Smooth muscle cell (in vitro differentiated cells): ENCODE data around the gene FBXL14. TPM values are rescaled to one million over a fixed set of nuclear protein-coding genes. Genes with fewer than 3 reads are reported as not detected.

Experiments used
- DNase-seq: peaks from one replicate; lab custom pipeline; 2025; ENCODE audit not compliant: unreplicated experiment; lab: John Stamatoyannopoulos, UW
- H2AFZ ChIP-seq: fragments of 200-600 bp; sonication (generic); 2 replicates; pipeline ENCODE4 v1.6.0; 2016; ENCODE audit warnings: antibody characterized with exemption, low read depth, mild to moderate bottlenecking
- H3F3A ChIP-seq: fragments of 200-600 bp; sonication (generic); 2 replicates; pipeline ENCODE4 v1.6.0; 2017; ENCODE audit warnings: antibody characterized with exemption, low read depth
- H3K27ac ChIP-seq: fragments of 200-600 bp; sonication (generic); 2 replicates; pipeline ENCODE4 v1.5.1; 2016; ENCODE audit warnings: low read depth, mild to moderate bottlenecking
- H3K27me3 ChIP-seq: fragments of 200-600 bp; sonication (generic); 2 replicates; pipeline ENCODE4 v1.6.1; 2016; ENCODE audit warnings: low read depth, mild to moderate bottlenecking
- H3K36me3 ChIP-seq: fragments of 200-600 bp; sonication (generic); 2 replicates; pipeline ENCODE4 v1.5.1; 2016; ENCODE audit warnings: low read depth
- H3K4me1 ChIP-seq: fragments of 200-600 bp; sonication (generic); 2 replicates; pipeline ENCODE4 v1.5.1; 2016; ENCODE audit warnings: low read depth
- H3K4me2 ChIP-seq: fragments of 200-600 bp; sonication (generic); 2 replicates; pipeline ENCODE4 v1.6.0; 2016; ENCODE audit warnings: mild to moderate bottlenecking
- H3K4me3 ChIP-seq: fragments of 200-600 bp; sonication (generic); 2 replicates; pipeline ENCODE4 v1.5.1; 2016; ENCODE audit warnings: mild to moderate bottlenecking
- H3K79me2 ChIP-seq: fragments of 200-600 bp; sonication (generic); 2 replicates; pipeline ENCODE4 v1.6.0; 2016; ENCODE audit warnings: low read depth, mild to moderate bottlenecking
- H3K9ac ChIP-seq: fragments of 200-600 bp; sonication (generic); 2 replicates; pipeline ENCODE4 v1.6.0; 2016; ENCODE audit warnings: low read depth
- H3K9me3 ChIP-seq: fragments of 200-600 bp; sonication (generic); replicated peaks from 2 replicates; pipeline ENCODE4 v1.5.1; 2016; ENCODE audit warnings: low read depth
- H4K20me1 ChIP-seq: fragments of 200-600 bp; sonication (generic); 2 replicates; pipeline ENCODE4 v1.6.0; 2016; ENCODE audit warnings: low read depth
- WGBS: methylation state at CpG from one replicate; pipeline ENCODE4 v1.1.7; 2016; ENCODE audit warnings: low lambda C conversion rate; 5-methylcytosine and 5-hydroxymethylcytosine counted together
- polyA plus RNA-seq: library from polyadenylated mRNA; unstranded; fragments of >200 nt; fragmentation: Nextera tagmentation; extraction: Ambion mirVana; gene quantifications from 2 replicates; pipeline ENCODE4 v1.2.1, GENCODE V29; 2016
- total RNA-seq: library from RNA; depleted of rRNA; stranded (reverse); fragments of >200 nt; gene quantifications from 2 replicates; pipeline ENCODE4 v1.2.3, GENCODE V29; 2014
- TF ChIP-seq, protein P1 (sequence below): fragments of 200-600 bp; sonication (generic); IDR thresholded peaks from 2 replicates; pipeline ENCODE4 v1.5.1; 2017; ENCODE audit warnings: borderline replicate concordance, mild to moderate bottlenecking, antibody characterized with exemption; ENCODE audit not compliant: insufficient read depth, poor library complexity, severe bottlenecking

The FBXL14 gene
- total and polyA plus RNA-seq, 2 experiments from 2014 or later = 5.0 to 9.3 TPM

DNA sequence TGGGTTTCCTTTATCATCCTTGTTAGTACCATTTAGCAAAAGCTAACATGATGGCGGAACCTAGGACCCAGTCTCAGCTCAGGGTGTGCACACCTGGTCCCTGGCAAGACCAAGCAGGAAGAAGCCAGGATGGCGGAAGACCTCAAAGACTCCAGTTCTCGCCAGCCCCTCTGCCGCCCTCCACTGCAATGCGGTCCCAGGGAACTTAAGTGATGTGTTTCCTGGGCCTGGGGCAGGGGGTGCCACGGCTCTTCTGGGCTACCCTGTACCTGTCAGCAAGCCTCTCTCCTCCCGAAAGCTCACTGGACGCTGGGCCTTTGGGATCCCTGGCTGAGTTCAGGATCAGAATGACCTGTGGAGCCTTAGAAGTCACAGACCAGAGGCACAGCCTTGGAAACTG lies 71.3 kb downstream of the FBXL14 start:
- H3K27me3 ChIP-seq = peaks cover 12% of the 10 kb centered on the region
- 93% methylated on average over 8 of the region's 8 CpGs for WGBS
- H3K4me3 ChIP-seq = no peak overlapping the region
- no peak overlapping the region for H3K4me2 ChIP-seq
- no peaks in the 10 kb centered on the region for H3K9me3 ChIP-seq
- H2AFZ ChIP-seq = no peak overlapping the region
- H3K79me2 ChIP-seq = no peaks in the 10 kb centered on the region
- no peak overlapping the region for H3K9ac ChIP-seq
- no peaks in the 10 kb centered on the region for H4K20me1 ChIP-seq
- peaks cover 12% of the 10 kb centered on the region for H3K4me1 ChIP-seq
- TF ChIP-seq, protein P1, sequence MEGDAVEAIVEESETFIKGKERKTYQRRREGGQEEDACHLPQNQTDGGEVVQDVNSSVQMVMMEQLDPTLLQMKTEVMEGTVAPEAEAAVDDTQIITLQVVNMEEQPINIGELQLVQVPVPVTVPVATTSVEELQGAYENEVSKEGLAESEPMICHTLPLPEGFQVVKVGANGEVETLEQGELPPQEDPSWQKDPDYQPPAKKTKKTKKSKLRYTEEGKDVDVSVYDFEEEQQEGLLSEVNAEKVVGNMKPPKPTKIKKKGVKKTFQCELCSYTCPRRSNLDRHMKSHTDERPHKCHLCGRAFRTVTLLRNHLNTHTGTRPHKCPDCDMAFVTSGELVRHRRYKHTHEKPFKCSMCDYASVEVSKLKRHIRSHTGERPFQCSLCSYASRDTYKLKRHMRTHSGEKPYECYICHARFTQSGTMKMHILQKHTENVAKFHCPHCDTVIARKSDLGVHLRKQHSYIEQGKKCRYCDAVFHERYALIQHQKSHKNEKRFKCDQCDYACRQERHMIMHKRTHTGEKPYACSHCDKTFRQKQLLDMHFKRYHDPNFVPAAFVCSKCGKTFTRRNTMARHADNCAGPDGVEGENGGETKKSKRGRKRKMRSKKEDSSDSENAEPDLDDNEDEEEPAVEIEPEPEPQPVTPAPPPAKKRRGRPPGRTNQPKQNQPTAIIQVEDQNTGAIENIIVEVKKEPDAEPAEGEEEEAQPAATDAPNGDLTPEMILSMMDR = no peak
- no peaks in the 10 kb centered on the region for H3F3A ChIP-seq
- no peak overlapping the region for H3K27ac ChIP-seq
- no peak for DNase-seq
- no peaks in the 10 kb centered on the region for H3K36me3 ChIP-seq

DNA sequence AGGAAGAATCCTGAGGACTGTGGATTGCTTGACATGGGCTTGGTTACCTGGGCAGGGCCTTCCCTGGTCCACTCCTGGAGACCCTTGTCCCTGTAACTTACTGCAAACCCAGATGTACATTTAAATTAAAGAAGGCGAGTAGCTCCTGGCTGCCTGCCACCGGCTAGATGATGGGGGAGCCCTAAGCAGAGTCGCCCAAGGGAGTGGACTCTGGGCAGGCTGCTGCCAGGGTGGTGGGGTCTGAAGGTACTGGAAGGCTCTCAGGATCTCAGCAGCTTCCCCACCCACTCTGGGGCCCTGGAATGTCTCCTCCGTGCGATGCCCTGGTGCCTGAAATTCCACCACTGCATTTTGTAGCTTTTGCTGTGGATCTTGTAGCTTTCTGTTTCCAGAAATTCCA lies 74.7 kb downstream of the FBXL14 start:
- Histone ChIP-seq H3K27ac (peak overlapping the region; percentile 58), H3K4me1 (peaks cover 12% of the 10 kb centered on the region), H3K9me3 (peaks cover 4% of the 10 kb centered on the region), H3K4me3 (no peak overlapping the region), H2AFZ (no peak overlapping the region), H3K4me2 (peak overlapping the region; percentile 57), H3K27me3 (peaks cover 7% of the 10 kb centered on the region), H4K20me1 (no peaks in the 10 kb centered on the region), H3K9ac (peak overlapping the region; percentile 43), H3K36me3 (peaks cover 8% of the 10 kb centered on the region), H3K79me2 (no peaks in the 10 kb centered on the region), H3F3A (no peaks in the 10 kb centered on the region)
- DNase-seq = no peak
- 63% methylated on average over 5 of the region's 5 CpGs for WGBS
- TF ChIP-seq, protein P1 = no peak

DNA sequence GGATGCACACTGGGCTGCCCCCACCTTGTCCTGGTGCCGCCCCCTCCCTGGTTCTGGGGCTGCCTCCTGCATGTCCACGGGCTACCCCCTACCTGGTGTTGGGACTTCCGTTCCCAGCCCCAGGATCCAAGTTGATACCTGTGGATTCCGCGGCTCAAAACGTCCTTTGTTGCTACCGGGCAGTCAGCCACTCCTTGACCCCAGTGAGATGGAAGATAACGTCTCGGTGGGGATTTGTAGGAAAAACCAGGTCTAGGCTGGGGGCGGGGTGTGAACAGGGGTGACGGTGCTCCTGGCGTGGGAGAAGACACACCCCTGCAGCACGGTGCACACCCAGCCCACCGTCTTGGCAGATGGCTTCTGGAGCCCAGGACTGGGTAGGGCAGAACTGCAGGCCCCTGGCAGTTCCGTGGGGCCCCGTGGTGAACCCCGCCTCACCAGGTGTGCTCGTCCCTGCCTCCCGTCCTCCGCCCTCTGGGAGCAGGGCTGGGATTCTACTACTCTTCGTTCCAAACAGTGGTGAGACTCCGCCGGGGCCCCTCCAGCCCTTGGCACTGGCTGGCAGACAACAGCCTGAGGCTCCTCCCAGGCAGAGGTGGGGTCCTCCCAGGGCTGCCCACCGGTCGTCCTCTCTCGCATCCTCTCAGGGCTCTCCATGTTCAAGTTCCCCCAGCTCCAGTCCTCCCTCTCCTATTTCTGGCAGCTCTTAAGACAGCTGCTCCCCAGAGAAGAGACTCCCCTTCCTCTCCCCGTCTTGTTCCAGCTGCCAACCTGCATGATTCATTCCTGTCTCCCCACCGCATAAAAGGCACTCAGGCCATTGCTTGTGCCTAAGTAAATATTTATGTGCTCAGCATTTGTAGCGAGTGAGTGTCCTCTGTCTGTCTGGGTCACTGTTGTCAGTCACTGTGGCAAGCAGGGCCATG lies 75.5 kb downstream of the FBXL14 start:
- peak overlapping the region; percentile 58 for H3K27ac ChIP-seq
- no peaks in the 10 kb centered on the region for H3K27me3 ChIP-seq
- H3K36me3 ChIP-seq = peaks cover 8% of the 10 kb centered on the region
- TF ChIP-seq, protein P1 = no peak
- no peaks in the 10 kb centered on the region for H3K79me2 ChIP-seq
- no peak for DNase-seq
- peaks cover 12% of the 10 kb centered on the region for H3K4me1 ChIP-seq
- H3F3A ChIP-seq = no peaks in the 10 kb centered on the region
- H3K9ac ChIP-seq = no peak overlapping the region
- peaks cover 4% of the 10 kb centered on the region for H3K9me3 ChIP-seq
- H2AFZ ChIP-seq = no peak overlapping the region
- peak overlapping the region; percentile 57 for H3K4me2 ChIP-seq
- no peaks in the 10 kb centered on the region for H4K20me1 ChIP-seq
- H3K4me3 ChIP-seq = no peak overlapping the region
- WGBS = 63% methylated on average over 29 of the region's 29 CpGs
